Type B pancreatic cell (in vitro differentiated cells): ENCODE data around the gene PSKH1. TPM values are rescaled to one million over a fixed set of nuclear protein-coding genes. Genes with fewer than 3 reads are reported as not detected.

ENCODE experiments used
- DNase-seq: peaks from one replicate; pipeline ENCODE4 v3.0.0; 2021; ENCODE audit warnings: mixed read lengths; ENCODE audit not compliant: unreplicated experiment; ENCODE audit errors: extremely low spot score
- H3K27ac Mint-ChIP-seq: 2 replicates; pipeline ENCODE4 v1.8.0; 2021; ENCODE audit warnings: mild to moderate bottlenecking, mixed read lengths
- H3K27me3 Mint-ChIP-seq: 2 replicates; pipeline ENCODE4 v1.8.0; 2021; ENCODE audit warnings: mixed read lengths
- H3K36me3 Mint-ChIP-seq: 2 replicates; pipeline ENCODE4 v1.8.0; 2021; ENCODE audit warnings: mixed read lengths
- H3K4me1 Mint-ChIP-seq: one replicate; pipeline ENCODE4 v1.8.0; 2021; ENCODE audit warnings: mixed read lengths; ENCODE audit not compliant: unreplicated experiment
- H3K4me3 Mint-ChIP-seq: 2 replicates; pipeline ENCODE4 v1.8.0; 2021; ENCODE audit warnings: mild to moderate bottlenecking, mixed read lengths
- H3K9me3 Mint-ChIP-seq: 2 replicates; pipeline ENCODE4 v1.8.0; 2021; ENCODE audit warnings: mixed read lengths
- total RNA-seq: library from RNA; stranded (reverse); gene quantifications from 2 replicates; pipeline ENCODE4 v1.2.1, GENCODE V29; 2021; ENCODE audit warnings: low replicate concordance
- TF ChIP-seq, protein P1 (sequence below): fragments of 200-600 bp; sonication (generic); conservative IDR thresholded peaks from 2 replicates; pipeline ENCODE4 v1.5.0; 2021; ENCODE audit warnings: antibody characterized with exemption, mild to moderate bottlenecking

PSKH1 gene
- total RNA-seq, 1 donor from 2014 or later, result 41.5 TPM

DNA sequence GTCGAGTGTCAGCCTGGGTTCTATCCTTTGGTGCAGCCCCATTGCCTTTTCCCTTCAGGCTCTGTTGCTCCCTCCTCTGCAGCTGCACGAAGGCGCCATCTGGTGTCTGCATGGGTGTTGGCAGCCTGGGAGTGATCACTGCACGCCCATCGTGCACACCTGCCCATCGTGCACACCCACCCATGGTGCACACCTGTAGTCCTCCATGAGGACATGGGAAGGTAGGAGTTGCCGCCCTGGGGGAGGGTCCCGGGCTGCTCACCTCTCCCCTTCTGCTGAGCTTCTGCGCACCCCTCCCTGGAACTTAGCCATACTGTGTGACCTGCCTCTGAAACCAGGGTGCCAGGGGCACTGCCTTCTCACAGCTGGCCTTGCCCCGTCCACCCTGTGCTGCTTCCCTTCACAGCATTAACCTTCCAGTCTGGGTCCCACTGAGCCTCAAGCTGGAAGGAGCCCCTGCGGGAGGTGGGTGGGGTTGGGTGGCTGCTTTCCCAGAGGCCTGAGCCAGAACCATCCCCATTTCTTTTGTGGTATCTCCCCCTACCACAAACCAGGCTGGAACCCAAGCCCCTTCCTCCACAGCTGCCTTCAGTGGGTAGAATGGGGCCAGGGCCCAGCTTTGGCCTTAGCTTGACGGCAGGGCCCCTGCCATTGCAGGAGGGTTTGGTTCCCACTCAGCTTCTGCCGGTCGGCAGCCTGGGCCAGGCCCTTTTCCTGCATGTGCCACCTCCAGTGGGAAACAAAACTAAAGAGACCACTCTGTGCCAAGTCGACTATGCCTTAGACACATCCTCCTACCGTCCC lies 35.7 kb downstream of the PSKH1 start:
- no peaks in the 10 kb centered on the region for H3K4me1 Mint-ChIP-seq
- no peaks in the 10 kb centered on the region for H3K27me3 Mint-ChIP-seq
- no peak for DNase-seq
- TF ChIP-seq, protein P1, sequence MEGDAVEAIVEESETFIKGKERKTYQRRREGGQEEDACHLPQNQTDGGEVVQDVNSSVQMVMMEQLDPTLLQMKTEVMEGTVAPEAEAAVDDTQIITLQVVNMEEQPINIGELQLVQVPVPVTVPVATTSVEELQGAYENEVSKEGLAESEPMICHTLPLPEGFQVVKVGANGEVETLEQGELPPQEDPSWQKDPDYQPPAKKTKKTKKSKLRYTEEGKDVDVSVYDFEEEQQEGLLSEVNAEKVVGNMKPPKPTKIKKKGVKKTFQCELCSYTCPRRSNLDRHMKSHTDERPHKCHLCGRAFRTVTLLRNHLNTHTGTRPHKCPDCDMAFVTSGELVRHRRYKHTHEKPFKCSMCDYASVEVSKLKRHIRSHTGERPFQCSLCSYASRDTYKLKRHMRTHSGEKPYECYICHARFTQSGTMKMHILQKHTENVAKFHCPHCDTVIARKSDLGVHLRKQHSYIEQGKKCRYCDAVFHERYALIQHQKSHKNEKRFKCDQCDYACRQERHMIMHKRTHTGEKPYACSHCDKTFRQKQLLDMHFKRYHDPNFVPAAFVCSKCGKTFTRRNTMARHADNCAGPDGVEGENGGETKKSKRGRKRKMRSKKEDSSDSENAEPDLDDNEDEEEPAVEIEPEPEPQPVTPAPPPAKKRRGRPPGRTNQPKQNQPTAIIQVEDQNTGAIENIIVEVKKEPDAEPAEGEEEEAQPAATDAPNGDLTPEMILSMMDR, result peak; percentile 86
- H3K36me3 Mint-ChIP-seq, result no peaks in the 10 kb centered on the region
- H3K27ac Mint-ChIP-seq, result no peak overlapping the region
- no peak overlapping the region for H3K4me3 Mint-ChIP-seq
- no peaks in the 10 kb centered on the region for H3K9me3 Mint-ChIP-seq

DNA sequence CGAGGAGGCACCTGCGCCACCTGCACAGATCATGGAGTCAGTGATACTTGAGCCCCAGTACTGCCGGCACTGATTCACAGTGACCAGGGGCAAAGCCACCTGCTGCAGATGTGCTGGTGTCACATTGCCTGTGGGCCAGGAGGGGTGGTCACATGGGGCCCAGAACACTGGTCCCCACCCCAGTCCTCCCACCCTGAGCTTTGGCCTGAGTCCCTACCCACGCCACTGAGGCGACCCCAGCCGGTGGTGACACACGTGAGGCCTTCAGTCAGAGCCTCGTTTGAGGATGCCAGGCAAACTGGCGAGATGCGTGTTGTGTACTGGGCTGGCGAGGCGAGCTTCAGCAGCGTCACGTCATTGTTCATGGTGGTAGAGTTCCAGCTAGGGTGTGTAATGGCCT lies 37.1 kb downstream of the PSKH1 start:
- no peak for DNase-seq
- TF ChIP-seq, protein P1, result no peak
- H3K4me3 Mint-ChIP-seq, result no peak overlapping the region
- no peaks in the 10 kb centered on the region for H3K9me3 Mint-ChIP-seq
- no peaks in the 10 kb centered on the region for H3K27me3 Mint-ChIP-seq
- H3K36me3 Mint-ChIP-seq, result no peaks in the 10 kb centered on the region
- no peak overlapping the region for H3K27ac Mint-ChIP-seq
- H3K4me1 Mint-ChIP-seq, result peaks cover 6% of the 10 kb centered on the region

DNA sequence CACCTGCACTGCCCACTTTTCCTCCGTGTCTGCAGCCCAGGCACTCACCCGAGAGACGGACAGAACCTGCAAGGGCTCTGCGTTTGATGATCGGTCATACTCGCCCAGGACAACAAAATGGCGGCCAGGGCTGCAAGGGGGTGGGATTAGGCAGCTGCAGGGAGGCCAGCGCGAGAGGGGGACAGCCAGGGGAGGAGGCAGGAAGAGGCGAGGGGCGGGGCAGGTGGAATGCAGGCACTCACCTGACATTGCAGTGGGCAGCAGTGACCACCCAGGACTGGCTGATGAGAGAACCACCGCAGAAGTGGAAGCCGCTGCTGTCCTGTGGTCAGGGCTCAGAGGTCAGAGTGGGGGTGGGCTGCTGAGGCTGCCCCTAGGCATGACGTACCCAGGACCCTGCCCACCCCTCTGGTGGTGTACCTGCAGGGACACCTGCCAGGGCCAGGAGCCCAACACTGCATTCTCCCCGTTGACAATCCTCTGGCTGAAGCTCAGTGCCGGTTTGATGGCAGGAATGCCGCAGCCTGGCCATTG lies 37.7 kb downstream of the PSKH1 start:
- Mint-ChIP-seq H3K27me3 (peaks cover under 1% of the 10 kb centered on the region), H3K4me3 (no peak overlapping the region), H3K4me1 (peaks cover 10% of the 10 kb centered on the region), H3K9me3 (no peaks in the 10 kb centered on the region), H3K27ac (no peak overlapping the region), H3K36me3 (peaks cover 1% of the 10 kb centered on the region)
- no peak for DNase-seq
- TF ChIP-seq, protein P1, result no peak

DNA sequence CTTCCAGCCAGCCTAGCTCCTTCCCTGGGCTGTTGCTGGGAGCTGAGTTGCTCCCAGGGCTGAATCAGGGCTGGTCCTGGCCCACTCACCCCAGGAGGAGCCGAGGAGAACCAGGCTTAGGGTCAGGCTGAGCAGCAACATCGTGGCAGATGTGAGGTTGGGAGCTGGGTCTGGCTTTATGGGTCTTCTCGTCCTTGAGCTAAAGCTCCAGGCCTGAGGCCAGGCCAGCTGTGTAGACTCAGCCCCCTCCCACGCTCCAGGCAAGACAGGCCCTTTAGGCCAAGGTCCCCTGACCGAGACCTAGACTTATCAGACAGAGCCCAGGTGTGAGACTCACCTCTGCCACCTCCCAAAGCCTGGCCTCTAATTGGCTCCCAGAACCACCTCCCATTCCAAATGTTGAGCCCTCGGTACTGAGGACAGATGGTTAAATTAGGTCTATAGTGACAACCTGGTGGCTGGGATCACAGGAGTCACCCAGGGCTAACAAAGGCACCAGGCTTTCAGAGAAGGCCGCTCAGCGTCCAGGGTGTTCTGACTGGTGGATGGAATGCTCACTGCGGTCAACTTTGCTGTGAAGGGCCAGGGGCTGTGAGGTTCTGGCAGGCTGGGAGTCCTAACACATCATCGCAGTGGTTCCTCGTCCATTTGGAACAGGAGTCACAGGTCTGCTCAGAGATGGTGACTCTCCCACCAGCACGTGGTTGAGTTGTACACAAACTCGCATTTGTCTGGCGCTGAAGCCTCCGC lies 38.8 kb downstream of the PSKH1 start, which contains the start of gene CTRL:
CTRL (minus strand) TSS at position 151 of the 750 bp plus-strand sequence; CDS start at position 141, 10 bp downstream.
- no peak within 1 kb of the TSS for H3K27ac Mint-ChIP-seq
- no peaks in the 10 kb centered on the region for H3K9me3 Mint-ChIP-seq
- no peak for DNase-seq
- H3K36me3 Mint-ChIP-seq, result peaks cover 3% of the 10 kb centered on the region
- H3K27me3 Mint-ChIP-seq, result peaks cover 2% of the 10 kb centered on the region
- TF ChIP-seq, protein P1, result peak; percentile 42
- H3K4me1 Mint-ChIP-seq, result peaks cover 12% of the 10 kb centered on the region
- H3K4me3 Mint-ChIP-seq, result no peak within 1 kb of the TSS

DNA sequence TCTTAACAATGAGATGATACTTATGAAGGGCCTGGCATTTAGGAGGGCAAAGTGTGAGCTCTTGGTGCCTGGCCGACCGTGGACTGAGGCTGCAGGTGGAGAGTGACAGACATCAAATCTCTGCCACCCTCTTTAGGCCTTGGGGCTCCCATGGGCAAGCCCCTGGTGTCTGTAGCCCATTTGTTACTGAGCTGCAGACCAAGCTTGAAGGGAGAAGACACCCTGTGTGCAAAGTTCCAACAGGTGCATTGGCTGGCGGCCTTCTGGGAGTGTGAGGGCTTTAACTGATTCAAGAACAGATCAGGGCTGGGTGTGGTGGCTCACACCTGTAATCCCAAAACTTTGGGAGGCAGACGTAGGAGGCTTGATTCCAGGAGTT lies 39.4 kb downstream of the PSKH1 start:
- Mint-ChIP-seq H3K27ac (no peak overlapping the region), H3K27me3 (peaks cover 2% of the 10 kb centered on the region), H3K9me3 (no peaks in the 10 kb centered on the region), H3K4me1 (peaks cover 17% of the 10 kb centered on the region), H3K4me3 (no peak overlapping the region), H3K36me3 (peaks cover 3% of the 10 kb centered on the region)
- no peak for DNase-seq
- TF ChIP-seq, protein P1, result no peak
